HG02759 (cell line): ENCODE measurements around the gene OR10A6.

Source experiments
- ATAC-seq: cut with Tn5 transposase; IDR thresholded peaks from one replicate; pipeline ENCODE4 v1.9.1; 2021; ENCODE audit warnings: mild to moderate bottlenecking, moderate library complexity; ENCODE audit not compliant: unreplicated experiment

Gene OR10A6

DNA sequence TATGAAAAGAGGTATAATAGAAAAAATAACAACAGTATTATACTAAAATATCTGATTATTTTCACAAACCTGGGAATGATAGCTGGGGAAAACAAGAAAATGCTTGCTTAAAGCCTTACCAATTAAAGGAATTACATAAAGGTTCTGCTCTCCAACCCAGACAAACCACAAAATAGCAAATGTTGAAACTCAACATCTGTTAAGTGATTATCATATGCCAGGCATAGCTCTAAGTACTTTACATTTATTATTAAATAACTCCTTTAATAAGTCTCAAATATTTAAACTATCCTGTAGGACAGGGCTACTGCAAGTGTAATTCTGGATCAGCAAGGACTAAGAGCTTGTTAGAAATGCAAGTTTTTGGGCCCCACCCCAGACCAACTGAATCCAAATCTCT is 20.1 kb downstream of the OR10A6 start:
- no peak for ATAC-seq

DNA sequence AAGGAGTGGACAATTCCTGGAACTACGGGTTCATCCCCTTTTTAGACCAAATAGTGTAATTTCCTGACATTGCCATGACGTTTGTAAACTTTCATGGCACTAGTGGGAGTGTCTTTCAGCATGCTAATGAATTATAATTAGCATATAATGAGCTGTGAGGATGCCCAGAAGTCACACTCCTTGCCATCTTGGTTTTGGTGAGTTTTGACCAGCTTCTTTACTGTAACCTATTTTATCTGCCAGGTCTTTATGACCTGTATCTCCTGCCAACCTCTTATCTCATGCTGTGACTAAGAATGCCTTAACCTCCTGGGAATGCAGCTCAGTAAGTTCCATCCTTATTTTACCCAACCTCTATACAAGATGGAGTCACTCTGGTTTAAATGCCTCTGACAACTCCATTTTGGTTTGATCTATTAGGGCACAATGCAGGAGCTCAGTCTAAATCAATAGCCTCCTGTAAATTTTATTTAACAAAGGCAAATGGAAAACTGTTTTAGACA is 20.7 kb downstream of the OR10A6 start:
- ATAC-seq, result no peak

GRCh38 chr11:7909585-7910285 is 21.3 kb downstream of the OR10A6 start:
- ATAC-seq, result no peak

DNA sequence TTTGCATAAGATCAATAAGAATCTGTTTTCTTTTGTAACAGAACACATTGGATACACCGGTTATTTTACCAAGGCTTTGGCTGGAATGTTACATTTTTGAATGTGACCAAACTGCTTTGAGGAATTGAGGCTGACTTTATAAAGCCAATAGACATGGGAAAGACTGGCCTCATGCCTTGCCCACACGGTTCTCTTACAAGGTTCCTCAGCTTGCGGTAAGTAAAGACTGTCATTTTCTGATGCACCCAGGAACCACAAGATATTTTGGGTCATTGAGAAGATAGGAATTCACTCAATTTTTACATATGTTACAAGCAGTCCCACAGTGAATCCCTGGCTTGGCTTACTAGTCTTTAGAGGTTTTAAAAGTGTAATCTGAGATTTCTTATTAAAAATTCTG is 23.9 kb downstream of the OR10A6 start:
- no peak for ATAC-seq

GRCh38 chr11:7906481-7906880 is 24.6 kb downstream of the OR10A6 start:
- no peak for ATAC-seq

DNA sequence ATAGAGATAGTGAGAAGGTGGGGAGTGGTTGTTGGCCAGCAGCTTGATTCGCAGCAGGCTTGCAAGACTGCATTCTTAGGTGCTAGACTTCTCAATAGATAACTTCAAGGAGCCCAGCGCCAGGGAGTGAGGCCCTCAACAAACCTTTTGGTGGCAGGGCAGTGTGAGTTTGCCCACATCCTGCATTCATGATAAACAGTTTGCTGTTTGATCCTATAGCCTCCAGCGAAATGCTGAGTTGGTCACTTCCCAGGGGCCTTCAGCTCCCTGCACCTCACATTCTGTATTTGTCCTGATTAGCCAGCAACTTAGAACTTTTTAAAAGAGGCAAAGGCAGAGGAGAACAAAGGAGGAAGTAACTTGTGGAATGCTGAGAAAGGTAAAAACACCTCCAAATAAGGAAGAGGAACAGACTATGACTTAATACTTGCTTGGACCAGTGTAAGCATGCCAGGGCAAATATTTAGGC is 25.1 kb downstream of the OR10A6 start:
- no peak for ATAC-seq

DNA sequence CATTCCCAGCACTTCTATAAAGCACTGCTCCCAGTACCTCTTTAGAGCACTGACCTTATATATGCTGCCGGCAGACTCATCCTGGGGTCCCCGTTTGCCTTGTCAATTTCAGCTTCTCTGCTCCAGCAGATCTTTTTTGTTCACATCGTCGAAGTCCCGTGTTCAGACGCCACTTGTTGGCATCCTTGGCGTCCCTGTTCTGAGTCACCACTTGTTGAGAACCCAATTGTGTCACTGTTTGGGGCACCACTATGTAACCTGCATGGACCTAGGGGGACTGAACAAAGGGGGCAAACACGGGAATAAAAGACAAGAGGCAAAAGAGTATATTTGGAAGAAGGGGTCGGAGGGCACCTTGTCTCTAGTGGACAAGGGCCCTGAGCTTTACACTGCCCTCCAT is 25.5 kb downstream of the OR10A6 start:
- no peak for ATAC-seq

GRCh38 chr11:7904917-7905316 is 26.2 kb downstream of the OR10A6 start:
- ATAC-seq, result no peak

DNA sequence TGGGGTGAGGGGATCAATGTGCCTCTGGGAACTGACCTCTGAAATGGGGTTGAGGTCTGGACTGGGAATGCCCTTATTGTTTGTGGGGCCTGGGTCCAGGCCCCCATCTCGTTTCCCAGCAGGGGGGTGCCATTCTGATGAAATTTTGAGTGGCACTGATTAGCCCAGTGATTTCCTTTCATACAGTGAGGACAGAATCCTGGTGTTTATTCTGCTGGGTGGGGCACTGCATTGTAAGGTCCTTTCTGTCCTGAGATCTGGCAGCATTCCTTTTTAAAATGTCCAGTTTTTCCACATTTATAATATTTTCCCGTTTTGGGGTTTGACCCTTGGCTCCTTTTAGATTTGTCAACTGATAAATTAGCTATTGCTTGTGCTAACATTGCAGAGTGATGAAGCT is 27.1 kb downstream of the OR10A6 start:
- no peak for ATAC-seq

- ATAC-seq, result no peak
Measured at GRCh38 chr11:7901319-7901854, 29.7 kb downstream of the OR10A6 start.

- ATAC-seq, result no peak
Measured at GRCh38 chr11:7900686-7901085, 30.4 kb downstream of the OR10A6 start.

GRCh38 chr11:7899418-7899817 is 31.6 kb downstream of the OR10A6 start:
- no peak for ATAC-seq

GRCh38 chr11:7898666-7899283 is 32.3 kb downstream of the OR10A6 start:
- no peak for ATAC-seq

- ATAC-seq, result no peak
Measured at GRCh38 chr11:7896009-7896785, 34.9 kb downstream of the OR10A6 start.

DNA sequence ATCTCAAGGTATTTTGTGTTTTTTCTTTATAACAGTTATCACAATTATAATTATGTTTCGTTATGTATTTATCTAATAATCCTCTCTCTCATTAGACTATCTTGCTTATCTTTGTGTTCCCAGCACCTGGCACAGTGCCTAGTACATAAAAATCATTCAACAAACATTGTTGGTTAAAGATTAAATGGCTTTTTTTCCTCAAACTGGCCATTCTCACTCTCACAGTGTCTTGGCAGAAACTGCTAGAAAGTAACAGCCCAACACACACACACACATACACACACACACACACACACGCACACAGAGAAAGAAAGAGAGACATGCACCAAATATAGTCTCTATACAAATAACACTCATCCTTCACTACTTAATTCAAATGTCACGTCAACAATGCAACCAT is 36.8 kb downstream of the OR10A6 start:
- ATAC-seq, result no peak

GRCh38 chr11:7893796-7894195 is 37.3 kb downstream of the OR10A6 start:
- ATAC-seq, result no peak

DNA sequence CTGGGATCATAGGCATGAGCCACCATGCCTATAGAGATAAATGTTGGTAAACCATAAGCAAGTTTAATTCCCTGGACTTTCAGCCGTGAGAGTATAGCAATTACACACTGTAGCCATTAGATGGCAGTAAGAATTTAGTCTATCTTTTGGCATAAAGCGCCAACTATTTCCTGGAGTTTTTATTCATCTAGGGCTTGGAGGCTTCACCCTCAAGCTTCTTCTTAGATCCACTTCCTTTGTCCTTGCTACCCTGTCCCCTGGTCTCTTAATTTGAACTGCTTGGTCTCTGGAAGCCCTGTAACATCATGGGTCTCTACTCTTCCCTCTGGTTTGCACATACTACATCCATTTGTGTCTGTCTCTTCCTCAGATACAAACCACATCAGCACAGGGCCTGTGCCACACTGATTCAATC is 38.2 kb downstream of the OR10A6 start:
- ATAC-seq, result peak; percentile 58

- ATAC-seq, result peak; percentile 65
Measured at GRCh38 chr11:7892059-7892699, 38.9 kb downstream of the OR10A6 start.

- peak; percentile 38 for ATAC-seq
Measured at GRCh38 chr11:7890417-7891172, 40.5 kb downstream of the OR10A6 start.

DNA sequence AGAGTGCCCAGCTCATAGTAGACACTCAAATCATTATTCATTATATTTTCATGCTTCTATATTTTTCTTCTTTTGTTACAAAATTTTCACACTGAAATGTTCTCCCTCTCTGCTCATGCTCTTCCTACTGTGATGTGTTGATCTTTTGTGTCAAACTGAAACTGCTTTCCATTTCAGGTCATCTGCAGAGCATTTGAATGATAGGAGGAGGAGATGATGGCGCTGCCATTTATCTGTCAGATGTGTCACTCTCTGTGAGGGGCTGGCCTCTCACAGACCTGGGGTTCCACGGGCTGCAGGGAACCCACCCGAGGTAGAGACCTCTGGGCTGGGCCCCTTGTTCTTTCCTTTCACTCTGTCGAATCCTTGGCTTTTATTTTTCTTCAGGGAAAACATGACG is 41.1 kb downstream of the OR10A6 start:
- peak; percentile 38 for ATAC-seq
